Breast epithelium (tissue), 3 donors: ENCODE results near the gene CBARP.

Source experiments
- POLR2A ChIP-seq: fragments of 450-650 bp; IDR thresholded peaks from one replicate; pipeline ENCODE4 v1.6.1; 2016; ENCODE audit warnings: antibody characterized with exemption, mild to moderate bottlenecking, moderate library complexity
- POLR2AphosphoS5 ChIP-seq, 3 donors: sonication (generic); formaldehyde crosslinking; IDR thresholded peaks; one replicate each; pipeline ENCODE4 v1.6.1; 2017; ENCODE audit warnings: antibody characterized with exemption in 3 of 3
- TF ChIP-seq, protein P1 (sequence below), 3 donors: fragments of 450-650 bp; IDR thresholded peaks; one replicate each; pipeline ENCODE4 v1.5.1; 2016 to 2017; ENCODE audit warnings: antibody characterized with exemption in 3 of 3, mild to moderate bottlenecking in 3 of 3, moderate library complexity in 3 of 3

DNA sequence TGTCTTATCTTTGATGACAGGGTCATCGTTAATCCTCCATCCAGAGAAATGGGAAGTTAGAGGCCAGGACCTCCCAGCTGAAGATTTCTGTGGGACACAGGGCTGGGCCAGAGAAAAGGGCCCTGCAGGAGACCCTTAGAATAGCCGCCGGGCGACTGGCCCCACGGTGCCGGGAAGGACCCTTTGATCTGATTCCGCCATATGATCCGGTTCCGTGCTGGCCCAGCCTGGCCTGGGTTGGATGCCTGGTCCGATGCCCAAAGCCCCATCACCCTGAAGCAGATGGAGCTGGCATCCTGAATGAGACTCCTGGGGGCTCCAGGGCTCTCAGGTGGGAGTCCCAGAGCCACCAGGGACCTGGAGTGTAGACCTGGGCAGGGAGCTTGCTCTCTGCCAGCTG lies 38.3 kb downstream of the CBARP start:
- TF ChIP-seq POLR2AphosphoS5 (IDR thresholded peaks at IDR 0.05) (no peak), POLR2A (no peak)
- TF ChIP-seq, protein P1, sequence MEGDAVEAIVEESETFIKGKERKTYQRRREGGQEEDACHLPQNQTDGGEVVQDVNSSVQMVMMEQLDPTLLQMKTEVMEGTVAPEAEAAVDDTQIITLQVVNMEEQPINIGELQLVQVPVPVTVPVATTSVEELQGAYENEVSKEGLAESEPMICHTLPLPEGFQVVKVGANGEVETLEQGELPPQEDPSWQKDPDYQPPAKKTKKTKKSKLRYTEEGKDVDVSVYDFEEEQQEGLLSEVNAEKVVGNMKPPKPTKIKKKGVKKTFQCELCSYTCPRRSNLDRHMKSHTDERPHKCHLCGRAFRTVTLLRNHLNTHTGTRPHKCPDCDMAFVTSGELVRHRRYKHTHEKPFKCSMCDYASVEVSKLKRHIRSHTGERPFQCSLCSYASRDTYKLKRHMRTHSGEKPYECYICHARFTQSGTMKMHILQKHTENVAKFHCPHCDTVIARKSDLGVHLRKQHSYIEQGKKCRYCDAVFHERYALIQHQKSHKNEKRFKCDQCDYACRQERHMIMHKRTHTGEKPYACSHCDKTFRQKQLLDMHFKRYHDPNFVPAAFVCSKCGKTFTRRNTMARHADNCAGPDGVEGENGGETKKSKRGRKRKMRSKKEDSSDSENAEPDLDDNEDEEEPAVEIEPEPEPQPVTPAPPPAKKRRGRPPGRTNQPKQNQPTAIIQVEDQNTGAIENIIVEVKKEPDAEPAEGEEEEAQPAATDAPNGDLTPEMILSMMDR (IDR thresholded peaks at IDR 0.05): no peak
